Neural crest cell (in vitro differentiated cells): ENCODE measurements around the gene ZFP1. TPM values are rescaled to one million over a fixed set of nuclear protein-coding genes. Genes with fewer than 3 reads are reported as not detected.
"Not testable (repeated sequence)": the region's sequence is repeated elsewhere in the genome, so short reads cannot be mapped to it uniquely, and the experiment has no call there.

Source experiments
- DNase-seq: peaks from one replicate; pipeline ENCODE4 v3.0.0; 2021; ENCODE audit warnings: low read depth, mixed read lengths, low spot score
- H3K27ac Mint-ChIP-seq: one replicate; pipeline ENCODE4 v1.8.0; 2021; ENCODE audit warnings: mild to moderate bottlenecking, mixed read lengths; ENCODE audit not compliant: unreplicated experiment
- H3K27me3 Mint-ChIP-seq: 2 replicates; pipeline ENCODE4 v1.8.0; 2021; ENCODE audit warnings: low read depth, mild to moderate bottlenecking, mixed read lengths
- H3K36me3 Mint-ChIP-seq: 2 replicates; pipeline ENCODE4 v1.8.0; 2021; ENCODE audit warnings: low read depth, mild to moderate bottlenecking, mixed read lengths
- H3K4me1 Mint-ChIP-seq: 2 replicates; pipeline ENCODE4 v1.8.0; 2021; ENCODE audit warnings: mixed read lengths
- H3K4me3 Mint-ChIP-seq: one replicate; pipeline ENCODE4 v1.8.0; 2021; ENCODE audit warnings: mild to moderate bottlenecking, mixed read lengths
- H3K9me3 Mint-ChIP-seq: 2 replicates; pipeline ENCODE4 v1.8.0; 2021; ENCODE audit warnings: mixed read lengths
- total RNA-seq: library from RNA; stranded (reverse); gene quantifications from 2 replicates; pipeline ENCODE4 v1.2.1, GENCODE V29; 2021
- TF ChIP-seq, protein P1 (sequence below): fragments of 200-600 bp; sonication (generic); conservative IDR thresholded peaks from 2 replicates; pipeline ENCODE4 v1.5.0; 2021; ENCODE audit warnings: antibody characterized with exemption, mild to moderate bottlenecking

Gene ZFP1
- total RNA-seq, 1 donor from 2014 or later, result 22.9 TPM

DNA sequence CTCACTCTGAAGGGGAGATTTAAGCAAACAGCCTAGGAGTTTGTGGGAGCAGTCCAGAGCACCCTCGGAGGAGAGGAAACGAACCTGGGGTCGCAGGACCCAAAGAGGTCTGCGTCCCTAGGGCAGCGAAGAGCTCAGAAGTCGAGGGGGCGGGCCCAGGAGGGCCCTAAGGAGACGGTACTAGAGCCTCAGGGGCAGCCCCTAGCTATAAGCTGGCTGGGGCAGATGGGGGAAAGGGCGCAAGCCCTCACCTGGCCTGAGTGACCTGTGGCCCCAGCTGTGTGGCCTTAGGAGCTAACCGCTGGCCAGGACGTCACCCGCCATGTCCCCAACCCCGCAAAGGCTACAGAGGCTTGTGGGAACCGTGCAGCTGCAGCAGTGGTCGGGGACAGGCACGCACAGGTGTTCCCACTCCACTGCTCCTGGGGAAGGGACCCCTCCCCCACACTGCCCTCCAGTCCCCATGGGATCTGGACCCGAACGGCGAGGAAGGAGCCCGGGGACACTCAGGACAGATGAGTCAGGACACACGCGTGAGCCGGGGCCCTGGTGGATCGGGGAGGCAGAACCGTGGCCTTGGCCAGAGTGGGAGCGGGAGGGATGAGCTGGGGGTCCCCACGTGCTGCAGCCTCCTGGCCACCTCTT lies 60.7 kb downstream of the ZFP1 start:
- Mint-ChIP-seq H3K27me3 (no peaks in the 10 kb centered on the region), H3K27ac (no peak overlapping the region), H3K4me1 (no peaks in the 10 kb centered on the region), H3K4me3 (no peak overlapping the region), H3K9me3 (no peaks in the 10 kb centered on the region), H3K36me3 (no peaks in the 10 kb centered on the region)
- DNase-seq, result no peak
- TF ChIP-seq, protein P1, sequence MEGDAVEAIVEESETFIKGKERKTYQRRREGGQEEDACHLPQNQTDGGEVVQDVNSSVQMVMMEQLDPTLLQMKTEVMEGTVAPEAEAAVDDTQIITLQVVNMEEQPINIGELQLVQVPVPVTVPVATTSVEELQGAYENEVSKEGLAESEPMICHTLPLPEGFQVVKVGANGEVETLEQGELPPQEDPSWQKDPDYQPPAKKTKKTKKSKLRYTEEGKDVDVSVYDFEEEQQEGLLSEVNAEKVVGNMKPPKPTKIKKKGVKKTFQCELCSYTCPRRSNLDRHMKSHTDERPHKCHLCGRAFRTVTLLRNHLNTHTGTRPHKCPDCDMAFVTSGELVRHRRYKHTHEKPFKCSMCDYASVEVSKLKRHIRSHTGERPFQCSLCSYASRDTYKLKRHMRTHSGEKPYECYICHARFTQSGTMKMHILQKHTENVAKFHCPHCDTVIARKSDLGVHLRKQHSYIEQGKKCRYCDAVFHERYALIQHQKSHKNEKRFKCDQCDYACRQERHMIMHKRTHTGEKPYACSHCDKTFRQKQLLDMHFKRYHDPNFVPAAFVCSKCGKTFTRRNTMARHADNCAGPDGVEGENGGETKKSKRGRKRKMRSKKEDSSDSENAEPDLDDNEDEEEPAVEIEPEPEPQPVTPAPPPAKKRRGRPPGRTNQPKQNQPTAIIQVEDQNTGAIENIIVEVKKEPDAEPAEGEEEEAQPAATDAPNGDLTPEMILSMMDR, result no peak

GRCh38 chr16:75209514-75209913 lies 61.2 kb downstream of the ZFP1 start:
- not testable (repeated sequence) for DNase-seq, H3K4me1 Mint-ChIP-seq, H3K4me3 Mint-ChIP-seq, H3K27me3 Mint-ChIP-seq, H3K9me3 Mint-ChIP-seq, H3K36me3 Mint-ChIP-seq, H3K27ac Mint-ChIP-seq

GRCh38 chr16:75209944-75210343 lies 61.6 kb downstream of the ZFP1 start:
- H3K27ac Mint-ChIP-seq, result no peak overlapping the region
- H3K27me3 Mint-ChIP-seq, result no peaks in the 10 kb centered on the region
- TF ChIP-seq, protein P1, result no peak
- no peak for DNase-seq
- no peaks in the 10 kb centered on the region for H3K9me3 Mint-ChIP-seq
- H3K4me3 Mint-ChIP-seq, result no peak overlapping the region
- no peaks in the 10 kb centered on the region for H3K4me1 Mint-ChIP-seq
- H3K36me3 Mint-ChIP-seq, result no peaks in the 10 kb centered on the region

DNA sequence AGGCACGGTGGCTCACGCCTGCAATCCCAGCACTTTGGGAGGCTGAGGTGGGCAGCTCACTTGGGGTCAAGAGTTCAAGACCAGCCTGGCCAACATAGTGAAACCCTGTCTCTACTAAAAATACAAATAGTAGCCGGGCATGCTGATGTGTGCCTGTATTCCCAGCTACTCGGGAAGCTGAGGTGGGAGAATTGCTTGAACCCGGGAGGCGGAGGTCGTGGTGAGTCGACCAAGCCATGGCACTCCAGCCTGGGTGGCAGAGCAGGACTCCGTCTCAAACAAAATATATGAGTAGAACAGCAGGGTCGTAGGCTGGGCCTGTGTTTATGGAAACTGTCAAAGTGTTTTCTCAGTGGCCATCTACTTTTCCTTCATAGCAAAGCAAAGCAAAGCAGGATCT lies 63.0 kb downstream of the ZFP1 start:
- not testable (repeated sequence) for H3K9me3 Mint-ChIP-seq, H3K4me3 Mint-ChIP-seq, H3K36me3 Mint-ChIP-seq, DNase-seq, H3K27ac Mint-ChIP-seq, H3K4me1 Mint-ChIP-seq, H3K27me3 Mint-ChIP-seq

DNA sequence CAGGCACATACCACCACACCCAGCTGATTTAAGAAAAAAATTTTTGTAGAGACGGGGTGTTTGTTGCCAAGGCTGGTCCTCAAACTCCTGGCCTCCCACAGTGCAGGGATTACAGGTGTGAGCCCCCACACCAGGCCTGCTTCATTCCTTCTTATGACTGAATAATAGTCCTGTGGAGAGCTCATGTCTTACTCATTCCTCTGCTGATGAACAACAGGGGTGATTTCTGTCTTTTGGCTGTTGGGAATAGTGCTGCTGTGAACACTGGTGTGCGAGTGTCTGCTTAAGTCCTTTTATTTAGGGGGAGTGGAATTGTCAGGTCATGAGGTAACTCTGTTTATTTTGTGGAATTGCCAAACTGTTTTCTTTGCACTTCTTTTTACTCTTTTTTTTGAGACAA lies 67.8 kb downstream of the ZFP1 start:
- no peak for DNase-seq
- TF ChIP-seq, protein P1, result no peak
- Mint-ChIP-seq H3K27ac (no peak overlapping the region), H3K4me1 (no peaks in the 10 kb centered on the region), H3K9me3 (no peaks in the 10 kb centered on the region), H3K27me3 (no peaks in the 10 kb centered on the region), H3K4me3 (no peak overlapping the region), H3K36me3 (no peaks in the 10 kb centered on the region)

DNA sequence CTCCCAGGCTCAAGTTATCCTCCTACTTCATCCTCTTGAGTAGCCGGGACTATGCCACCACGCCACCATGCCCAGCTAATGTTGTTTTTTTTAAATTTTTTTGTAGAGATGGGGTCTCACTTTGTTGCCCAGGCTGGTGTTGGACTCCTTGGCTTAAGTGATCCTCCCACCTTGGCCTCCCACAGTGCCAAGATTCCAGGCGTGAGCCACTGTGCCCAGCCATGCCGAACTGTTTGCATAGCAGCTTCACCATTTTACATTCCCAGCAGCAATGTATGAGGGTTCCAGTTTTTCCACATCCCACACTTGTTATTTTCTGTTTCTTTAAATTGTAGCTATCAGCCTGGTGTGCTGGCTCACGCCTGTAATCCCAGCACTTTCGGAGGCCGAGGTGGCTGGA lies 68.3 kb downstream of the ZFP1 start:
- H3K36me3 Mint-ChIP-seq, result no peaks in the 10 kb centered on the region
- TF ChIP-seq, protein P1, result no peak
- H3K9me3 Mint-ChIP-seq, result no peaks in the 10 kb centered on the region
- H3K27ac Mint-ChIP-seq, result no peak overlapping the region
- H3K4me3 Mint-ChIP-seq, result no peak overlapping the region
- no peak for DNase-seq
- no peaks in the 10 kb centered on the region for H3K4me1 Mint-ChIP-seq
- H3K27me3 Mint-ChIP-seq, result no peaks in the 10 kb centered on the region
